Osteoblast (primary cell): ENCODE data around the gene LCN12. TPM values are rescaled to one million over a fixed set of nuclear protein-coding genes. Genes with fewer than 3 reads are reported as not detected.

ENCODE experiments used
- DNase-seq: peaks from one replicate; pipeline ENCODE4 v3.0.0; 2011; ENCODE audit warnings: low spot score, mixed read lengths; ENCODE audit not compliant: insufficient read length; ENCODE audit errors: missing footprints
- H2AFZ ChIP-seq: 2 replicates; pipeline ENCODE4 v1.6.0; 2011; ENCODE audit warnings: mild to moderate bottlenecking, low read length
- H3K27ac ChIP-seq: 2 replicates; pipeline ENCODE4 v1.5.1; 2011; ENCODE audit warnings: mild to moderate bottlenecking, low read depth, low read length, moderate library complexity
- H3K27me3 ChIP-seq: 2 replicates; pipeline ENCODE4 v1.6.0; 2012; ENCODE audit warnings: mild to moderate bottlenecking, control low read depth, inconsistent platforms, low read length, moderate library complexity; ENCODE audit not compliant: insufficient read depth
- H3K36me3 ChIP-seq: 2 replicates; pipeline ENCODE4 v1.5.1; 2011; ENCODE audit warnings: mild to moderate bottlenecking, low read length, control low read depth, moderate library complexity; ENCODE audit not compliant: insufficient read depth
- H3K4me1 ChIP-seq: 2 replicates; pipeline ENCODE4 v1.5.1; 2011; ENCODE audit warnings: mild to moderate bottlenecking, low read length, control low read depth, moderate library complexity; ENCODE audit not compliant: insufficient read depth
- H3K4me2 ChIP-seq: 2 replicates; pipeline ENCODE4 v1.6.0; 2011; ENCODE audit warnings: mild to moderate bottlenecking, low read length; ENCODE audit not compliant: insufficient read depth
- H3K4me3 ChIP-seq: fragments of 200-600 bp; sonication (generic); 3 replicates; pipeline ENCODE4 v1.5.1; 2012; ENCODE audit warnings: mild to moderate bottlenecking, low read length, inconsistent platforms; ENCODE audit not compliant: insufficient read depth
- H3K79me2 ChIP-seq: 2 replicates; pipeline ENCODE4 v1.6.0; 2012; ENCODE audit warnings: mild to moderate bottlenecking, low read length, control low read depth, inconsistent platforms; ENCODE audit not compliant: insufficient read depth
- H3K9me3 ChIP-seq: 2 replicates; pipeline ENCODE4 v1.5.1; 2011; ENCODE audit warnings: low read depth, low read length, control low read depth
- H4K20me1 ChIP-seq: 2 replicates; pipeline ENCODE4 v1.6.0; 2012; ENCODE audit warnings: mild to moderate bottlenecking, low read length, control low read depth; ENCODE audit not compliant: insufficient read depth
- total RNA-seq: library from RNA; depleted of rRNA; stranded (reverse); fragments of >200 nt; gene quantifications from 2 replicates; pipeline ENCODE4 v1.2.3, GENCODE V29; 2012
- TF ChIP-seq, protein P1 (sequence below): IDR thresholded peaks from 2 replicates; pipeline ENCODE4 v1.5.1; 2011; ENCODE audit warnings: mild to moderate bottlenecking, low read depth, low read length, moderate library complexity; ENCODE audit errors: extremely low read depth

Gene LCN12
- total RNA-seq, 1 donor: not detected

DNA sequence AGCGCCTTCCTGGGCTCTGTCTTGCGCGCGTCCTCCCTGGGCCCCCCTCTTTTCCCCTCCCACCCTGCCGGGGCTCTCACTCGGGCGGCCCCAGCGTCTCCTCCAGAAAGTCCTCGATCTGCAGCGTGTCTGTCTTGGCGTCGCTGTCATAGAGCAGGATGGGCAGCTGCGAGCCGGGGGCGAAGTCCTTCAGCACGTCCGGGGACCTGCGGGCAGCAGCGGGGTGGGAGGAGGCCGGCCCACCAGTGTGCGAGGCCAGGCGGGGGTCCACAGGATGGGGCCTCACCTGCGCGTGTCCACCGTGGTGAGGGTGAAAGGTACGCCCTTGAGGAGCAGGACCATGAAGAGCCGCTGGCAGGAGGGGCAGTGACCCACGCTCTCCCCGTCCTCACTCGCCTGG is 43.3 kb downstream of the LCN12 start:
- Histone ChIP-seq H3K9me3 (no peaks in the 10 kb centered on the region), H3K27ac (no peak overlapping the region), H3K27me3 (no peaks in the 10 kb centered on the region), H3K4me2 (peak overlapping the region; percentile 64), H3K4me3 (no peak overlapping the region), H2AFZ (no peak overlapping the region), H3K4me1 (peaks cover 40% of the 10 kb centered on the region), H3K79me2 (peaks cover 10% of the 10 kb centered on the region), H4K20me1 (peaks cover 2% of the 10 kb centered on the region), H3K36me3 (no peaks in the 10 kb centered on the region)
- TF ChIP-seq, protein P1, sequence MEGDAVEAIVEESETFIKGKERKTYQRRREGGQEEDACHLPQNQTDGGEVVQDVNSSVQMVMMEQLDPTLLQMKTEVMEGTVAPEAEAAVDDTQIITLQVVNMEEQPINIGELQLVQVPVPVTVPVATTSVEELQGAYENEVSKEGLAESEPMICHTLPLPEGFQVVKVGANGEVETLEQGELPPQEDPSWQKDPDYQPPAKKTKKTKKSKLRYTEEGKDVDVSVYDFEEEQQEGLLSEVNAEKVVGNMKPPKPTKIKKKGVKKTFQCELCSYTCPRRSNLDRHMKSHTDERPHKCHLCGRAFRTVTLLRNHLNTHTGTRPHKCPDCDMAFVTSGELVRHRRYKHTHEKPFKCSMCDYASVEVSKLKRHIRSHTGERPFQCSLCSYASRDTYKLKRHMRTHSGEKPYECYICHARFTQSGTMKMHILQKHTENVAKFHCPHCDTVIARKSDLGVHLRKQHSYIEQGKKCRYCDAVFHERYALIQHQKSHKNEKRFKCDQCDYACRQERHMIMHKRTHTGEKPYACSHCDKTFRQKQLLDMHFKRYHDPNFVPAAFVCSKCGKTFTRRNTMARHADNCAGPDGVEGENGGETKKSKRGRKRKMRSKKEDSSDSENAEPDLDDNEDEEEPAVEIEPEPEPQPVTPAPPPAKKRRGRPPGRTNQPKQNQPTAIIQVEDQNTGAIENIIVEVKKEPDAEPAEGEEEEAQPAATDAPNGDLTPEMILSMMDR: no peak
- no peak for DNase-seq

DNA sequence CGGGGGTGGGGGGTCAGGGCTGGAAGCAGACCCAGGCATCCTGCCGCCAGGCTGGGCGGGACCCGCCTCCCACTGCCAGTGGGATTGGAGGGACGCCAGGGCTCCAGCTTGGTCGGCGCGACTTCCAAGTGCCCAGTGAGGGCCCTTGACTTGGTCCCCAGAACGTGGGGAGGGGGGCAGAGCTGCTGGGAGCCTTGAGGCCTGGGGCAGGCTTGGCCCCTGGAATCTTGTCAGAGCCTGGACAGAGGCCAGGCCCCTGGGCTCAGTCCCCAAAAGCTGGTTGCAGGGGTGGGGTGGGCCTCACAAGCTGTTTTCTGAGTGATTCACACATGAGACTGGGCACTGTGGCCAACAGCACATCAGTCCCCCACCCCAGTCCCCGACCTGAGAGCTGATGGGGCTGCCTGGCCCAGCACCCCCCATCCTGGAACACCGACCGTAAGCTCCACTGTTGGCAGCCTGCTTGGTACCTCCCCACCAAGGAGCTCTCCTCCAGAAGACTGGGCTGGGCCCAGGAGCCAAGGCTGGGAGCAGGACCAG is 43.8 kb downstream of the LCN12 start:
- no peak overlapping the region for H3K27ac ChIP-seq
- H4K20me1 ChIP-seq: peaks cover 2% of the 10 kb centered on the region
- no peaks in the 10 kb centered on the region for H3K36me3 ChIP-seq
- DNase-seq: peak; percentile 99
- H2AFZ ChIP-seq: no peak overlapping the region
- H3K9me3 ChIP-seq: no peaks in the 10 kb centered on the region
- no peaks in the 10 kb centered on the region for H3K27me3 ChIP-seq
- peaks cover 44% of the 10 kb centered on the region for H3K4me1 ChIP-seq
- H3K4me3 ChIP-seq: peak overlapping the region; percentile 27
- peak overlapping the region; percentile 64 for H3K4me2 ChIP-seq
- peaks cover 10% of the 10 kb centered on the region for H3K79me2 ChIP-seq
- TF ChIP-seq, protein P1: no peak

DNA sequence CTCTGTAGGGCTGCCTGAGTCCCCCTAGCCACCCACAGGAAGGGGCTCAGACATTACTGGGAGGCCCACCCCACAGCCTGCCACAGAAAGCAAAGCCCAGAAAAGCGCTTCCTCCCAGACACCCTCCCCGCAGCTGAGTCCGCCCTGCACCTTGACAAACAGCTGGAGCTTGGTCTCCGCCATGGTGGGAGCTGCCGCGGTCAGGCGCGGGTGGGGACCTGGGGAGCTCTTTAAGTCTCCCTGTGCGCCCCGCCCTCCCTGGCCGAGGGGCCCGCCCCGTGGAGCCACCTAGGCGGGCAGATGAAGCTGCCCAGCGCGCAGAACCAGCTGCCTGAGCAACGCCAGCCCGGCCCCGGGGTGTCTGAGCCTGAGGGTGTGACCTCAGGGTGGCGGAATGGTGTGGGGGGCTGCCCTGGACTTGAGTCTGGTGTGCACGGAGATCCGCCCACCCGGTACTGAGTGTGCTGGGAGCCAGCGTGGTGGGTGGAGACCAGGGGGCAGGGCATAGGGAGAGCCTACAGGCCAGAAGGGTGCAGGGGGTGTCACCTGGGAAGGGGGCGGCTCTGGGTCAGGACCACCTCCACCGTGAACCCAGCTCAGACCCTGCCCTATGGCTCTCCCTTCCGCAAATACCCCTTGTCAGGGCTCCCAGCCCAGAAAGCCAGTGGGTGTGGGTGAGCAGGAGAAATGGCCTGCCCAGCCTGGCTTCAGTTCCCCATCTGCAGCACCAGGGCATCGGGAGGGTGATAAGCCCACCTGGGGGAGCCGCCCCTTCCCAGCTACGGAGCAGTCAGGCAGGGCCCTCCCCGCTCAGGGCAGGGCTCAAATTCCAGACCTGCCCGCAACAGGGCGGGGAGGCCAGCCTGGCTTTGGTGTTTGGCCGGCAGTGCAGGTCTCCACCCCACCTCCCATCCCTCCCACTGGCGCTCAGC is 44.6 kb downstream of the LCN12 start, which contains the start of gene CLIC3:
TSS of gene CLIC3 (minus strand) at position 208 of the 932 bp plus-strand sequence. CDS start at position 183, 25 bp downstream.
- Histone ChIP-seq H2AFZ (no peak within 1 kb of the TSS), H3K4me3 (peak within 1 kb of the TSS; percentile 27)
- TF ChIP-seq, protein P1: no peak

DNA sequence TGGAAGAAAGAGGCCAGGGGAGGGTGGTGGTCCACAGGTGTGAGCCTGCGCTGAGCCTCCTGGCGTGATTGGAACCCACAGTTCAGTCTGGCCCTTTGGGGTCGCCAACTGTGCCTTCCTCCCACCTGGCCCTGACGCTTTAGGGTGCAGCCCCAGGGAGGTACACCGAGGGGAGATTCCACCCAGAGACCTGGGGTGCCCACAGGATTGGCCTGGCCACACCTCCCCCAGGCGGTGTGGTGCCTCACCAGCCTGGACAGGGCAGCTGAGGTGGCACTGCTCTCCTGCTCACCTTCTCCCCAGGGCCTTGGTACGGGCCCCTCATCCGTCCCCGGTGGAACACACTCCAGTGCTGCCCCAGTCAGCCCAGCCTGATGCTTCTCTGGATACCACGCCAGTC is 45.3 kb downstream of the LCN12 start:
- Histone ChIP-seq H3K4me1 (peaks cover 47% of the 10 kb centered on the region), H3K36me3 (no peaks in the 10 kb centered on the region), H2AFZ (peak overlapping the region; percentile 54), H3K9me3 (no peaks in the 10 kb centered on the region), H3K27ac (no peak overlapping the region), H3K79me2 (peaks cover 10% of the 10 kb centered on the region), H3K4me3 (no peak overlapping the region), H3K4me2 (peak overlapping the region; percentile 41), H3K27me3 (no peaks in the 10 kb centered on the region), H4K20me1 (peaks cover 2% of the 10 kb centered on the region)
- TF ChIP-seq, protein P1: no peak
- no peak for DNase-seq

More for the DNA sequence above, 44.6 kb downstream of the LCN12 start, which contains the start of gene CLIC3:
- H4K20me1 ChIP-seq: peaks cover 2% of the 10 kb centered on the region
- no peaks in the 10 kb centered on the region for H3K36me3 ChIP-seq
- DNase-seq: no peak
- peaks cover 10% of the 10 kb centered on the region for H3K79me2 ChIP-seq
- H3K4me2 ChIP-seq: peak within 1 kb of the TSS; percentile 64
- H3K27me3 ChIP-seq: no peaks in the 10 kb centered on the region
- H3K4me1 ChIP-seq: peaks cover 47% of the 10 kb centered on the region
- no peaks in the 10 kb centered on the region for H3K9me3 ChIP-seq
- H3K27ac ChIP-seq: no peak within 1 kb of the TSS
